ENCODE measurements around the gene NR0B2. TPM values are rescaled to one million over a fixed set of nuclear protein-coding genes. Genes with fewer than 3 reads are reported as not detected.

Gene NR0B2
- polyA plus RNA-seq, 1 donor from 2014 or later: not detected

DNA sequence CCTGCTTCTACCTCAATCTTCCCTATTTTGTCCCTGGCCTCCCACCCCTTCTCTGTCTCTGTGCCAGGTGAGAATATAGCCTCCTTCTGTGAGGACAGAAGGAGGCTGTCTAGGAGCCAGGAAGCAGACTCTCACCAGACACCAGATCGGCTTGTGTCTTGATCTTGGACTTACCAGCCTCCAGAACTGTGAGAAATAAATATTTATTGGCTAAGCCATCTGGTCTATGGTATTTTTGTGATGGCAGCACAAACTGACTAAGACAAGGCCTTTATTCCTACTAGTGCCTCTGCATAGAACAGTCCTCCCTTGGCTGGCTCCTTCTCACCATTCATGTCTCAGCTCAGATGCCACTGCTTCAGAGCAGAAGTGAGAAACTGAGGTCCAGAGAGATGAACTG is 25.5 kb downstream of the NR0B2 start:
- TF ChIP-seq POLR2AphosphoS5 (IDR thresholded peaks at IDR 0.05) (no peak), EZH2 (IDR thresholded peaks at IDR 0.05; ENCODE audit: borderline replicate concordance, insufficient read depth, low read length, poor library complexity, severe bottlenecking) (no peak), MXI1 (conservative IDR thresholded peaks at IDR 0.05; ENCODE audit: poor library complexity, severe bottlenecking) (no peak), RAD21 (conservative IDR thresholded peaks at IDR 0.05) (no peak), REST (IDR thresholded peaks at IDR 0.05; ENCODE audit: borderline replicate concordance) (no peak), EP300 (conservative IDR thresholded peaks at IDR 0.05; ENCODE audit: poor library complexity, severe bottlenecking) (no peak), SMC3 (conservative IDR thresholded peaks at IDR 0.05; ENCODE audit: poor library complexity) (no peak), TAF1 (IDR thresholded peaks at IDR 0.05; ENCODE audit: low read depth) (no peak)
- TF ChIP-seq, protein P1, sequence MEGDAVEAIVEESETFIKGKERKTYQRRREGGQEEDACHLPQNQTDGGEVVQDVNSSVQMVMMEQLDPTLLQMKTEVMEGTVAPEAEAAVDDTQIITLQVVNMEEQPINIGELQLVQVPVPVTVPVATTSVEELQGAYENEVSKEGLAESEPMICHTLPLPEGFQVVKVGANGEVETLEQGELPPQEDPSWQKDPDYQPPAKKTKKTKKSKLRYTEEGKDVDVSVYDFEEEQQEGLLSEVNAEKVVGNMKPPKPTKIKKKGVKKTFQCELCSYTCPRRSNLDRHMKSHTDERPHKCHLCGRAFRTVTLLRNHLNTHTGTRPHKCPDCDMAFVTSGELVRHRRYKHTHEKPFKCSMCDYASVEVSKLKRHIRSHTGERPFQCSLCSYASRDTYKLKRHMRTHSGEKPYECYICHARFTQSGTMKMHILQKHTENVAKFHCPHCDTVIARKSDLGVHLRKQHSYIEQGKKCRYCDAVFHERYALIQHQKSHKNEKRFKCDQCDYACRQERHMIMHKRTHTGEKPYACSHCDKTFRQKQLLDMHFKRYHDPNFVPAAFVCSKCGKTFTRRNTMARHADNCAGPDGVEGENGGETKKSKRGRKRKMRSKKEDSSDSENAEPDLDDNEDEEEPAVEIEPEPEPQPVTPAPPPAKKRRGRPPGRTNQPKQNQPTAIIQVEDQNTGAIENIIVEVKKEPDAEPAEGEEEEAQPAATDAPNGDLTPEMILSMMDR (IDR thresholded peaks at IDR 0.05; ENCODE audit: poor library complexity, severe bottlenecking): no peak
- Histone ChIP-seq H3K4me2 (ENCODE audit: low read length) (no peak overlapping the region), H3K9me3 (ENCODE audit: low read length) (no peaks in the 10 kb centered on the region), H3K9ac (ENCODE audit: low read length) (no peak overlapping the region), H3K36me3 (ENCODE audit: insufficient read depth, low read length) (no peaks in the 10 kb centered on the region), H3K9me2 (ENCODE audit: insufficient read depth, low read length) (no peaks in the 10 kb centered on the region), H3K27ac (ENCODE audit: low read length) (no peak overlapping the region), H3F3A (ENCODE audit: insufficient read depth, low read length, poor library complexity, severe bottlenecking) (no peaks in the 10 kb centered on the region), H4K20me1 (ENCODE audit: insufficient read depth) (no peaks in the 10 kb centered on the region), H2AFZ (ENCODE audit: low read depth, low read length) (no peak overlapping the region), H3K4me3 (ENCODE audit: low read length) (peak overlapping the region; percentile 100), H3K27me3 (ENCODE audit: insufficient read depth, low read depth, low read length) (no peaks in the 10 kb centered on the region), H3K79me2 (replicated peaks; ENCODE audit: insufficient read depth, low read length) (peaks cover 13% of the 10 kb centered on the region)

DNA sequence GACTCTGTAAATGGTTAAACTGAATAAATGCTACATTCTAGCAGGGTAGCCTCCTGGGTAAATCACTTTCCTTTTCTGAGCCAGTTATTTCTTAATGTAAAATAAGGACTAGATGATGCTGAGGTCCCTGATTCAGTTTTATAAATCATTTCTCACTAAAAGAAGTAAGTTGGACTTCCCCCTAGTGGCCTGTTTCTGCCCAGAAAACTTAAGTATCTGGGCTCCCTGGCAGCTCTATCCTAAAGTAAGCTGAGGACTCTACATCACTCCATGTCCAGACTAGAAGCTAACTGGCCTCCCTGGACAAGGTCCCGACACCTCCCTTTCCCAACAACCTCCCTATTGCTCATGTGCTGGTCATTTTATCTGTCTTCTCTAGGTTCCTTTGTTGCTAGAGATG is 26.6 kb downstream of the NR0B2 start:
- Histone ChIP-seq H2AFZ (ENCODE audit: low read depth, low read length) (no peak overlapping the region), H3K79me2 (replicated peaks; ENCODE audit: insufficient read depth, low read length) (peaks cover 13% of the 10 kb centered on the region), H4K20me1 (ENCODE audit: insufficient read depth) (no peaks in the 10 kb centered on the region)

More for the DNA sequence above, 26.6 kb downstream of the NR0B2 start:
- no peak overlapping the region for H3K27ac ChIP-seq (ENCODE audit: low read length)
- H3K4me2 ChIP-seq (ENCODE audit: low read length): no peak overlapping the region
- no peaks in the 10 kb centered on the region for H3K36me3 ChIP-seq (ENCODE audit: insufficient read depth, low read length)
- no peak overlapping the region for H3K4me3 ChIP-seq (ENCODE audit: low read length)
- H3K9me3 ChIP-seq (ENCODE audit: low read length): no peaks in the 10 kb centered on the region
- no peak overlapping the region for H3K9ac ChIP-seq (ENCODE audit: low read length)
- TF ChIP-seq, protein P1 (IDR thresholded peaks at IDR 0.05; ENCODE audit: poor library complexity, severe bottlenecking): peak; percentile 45
- TF ChIP-seq EZH2 (IDR thresholded peaks at IDR 0.05; ENCODE audit: borderline replicate concordance, insufficient read depth, low read length, poor library complexity, severe bottlenecking): no peak
- H3K9me2 ChIP-seq (ENCODE audit: insufficient read depth, low read length): no peaks in the 10 kb centered on the region
- H3F3A ChIP-seq (ENCODE audit: insufficient read depth, low read length, poor library complexity, severe bottlenecking): no peaks in the 10 kb centered on the region
- no peaks in the 10 kb centered on the region for H3K27me3 ChIP-seq (ENCODE audit: insufficient read depth, low read depth, low read length)
